ENCODE results near the gene STOX1. TPM values are rescaled to one million over a fixed set of nuclear protein-coding genes. Genes with fewer than 3 reads are reported as not detected.
"Not testable (repeated sequence)": the region's sequence is repeated elsewhere in the genome, so short reads cannot be mapped to it uniquely, and the experiment has no call there.

Gene STOX1
- total RNA-seq, 1 donor from 2014 or later: 53.9 TPM

DNA sequence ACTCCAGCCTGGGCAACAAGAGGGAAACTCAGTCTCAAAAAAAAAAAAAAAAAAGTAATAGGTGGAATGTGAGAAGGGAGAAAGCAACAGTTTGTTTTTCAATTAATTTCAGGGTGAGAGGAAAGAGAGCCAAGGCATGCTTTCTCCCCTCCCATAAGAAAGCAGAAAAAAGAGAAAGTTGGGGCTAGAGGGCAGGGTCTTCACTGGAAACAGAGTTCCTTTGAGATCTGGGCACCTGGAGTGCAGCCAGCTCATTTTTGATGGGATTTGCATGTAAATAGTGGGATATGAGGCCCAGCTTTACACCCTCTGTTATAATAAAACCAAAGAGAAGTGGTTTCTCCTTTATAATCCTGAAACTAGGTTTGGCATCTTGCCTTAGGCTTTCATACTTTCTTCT lies 13.8 kb upstream of the STOX1 start:
- no peaks in the 10 kb centered on the region for H3K36me3 Mint-ChIP-seq
- no peak overlapping the region for H3K4me3 ChIP-seq
- DNase-seq (ENCODE audit: low spot score): peak; percentile 23

DNA sequence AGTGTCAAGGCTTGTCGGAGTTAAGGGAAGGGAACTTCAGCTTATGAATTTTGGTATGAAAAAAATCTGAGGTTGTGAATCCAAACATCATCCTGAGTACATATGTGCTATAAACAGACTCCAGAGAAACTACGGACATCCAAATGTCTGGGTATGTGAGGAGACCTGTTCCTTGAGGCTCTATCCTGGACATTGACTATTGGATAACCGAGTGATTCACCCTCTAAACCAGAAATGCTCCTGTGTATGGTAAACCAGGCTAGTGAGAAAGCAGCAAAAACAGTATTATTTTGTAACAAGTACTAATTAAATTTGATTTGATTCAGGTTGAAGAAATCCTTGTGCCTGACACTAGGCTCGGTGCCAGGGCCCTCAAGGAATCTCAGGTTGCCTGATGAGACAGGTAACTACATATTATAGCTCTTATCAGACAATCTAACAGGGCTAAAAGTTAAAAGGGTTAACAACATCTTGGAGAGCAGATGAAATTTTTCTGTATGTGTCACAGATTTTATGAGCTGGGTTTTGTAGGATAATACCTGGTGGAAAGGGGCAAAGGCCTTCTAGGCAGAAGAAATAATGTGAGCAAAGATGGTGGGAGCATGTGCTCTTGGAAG lies 10.4 kb upstream of the STOX1 start:
- no peak overlapping the region for H3K4me3 Mint-ChIP-seq
- H3K4me3 ChIP-seq: no peak overlapping the region
- H3K36me3 ChIP-seq: no peaks in the 10 kb centered on the region
- no peaks in the 10 kb centered on the region for H3K9me3 Mint-ChIP-seq
- H3F3A ChIP-seq (ENCODE audit: low read depth): peaks cover 12% of the 10 kb centered on the region
- H3K27ac Mint-ChIP-seq: peak overlapping the region; percentile 2
- H3K36me3 Mint-ChIP-seq: no peaks in the 10 kb centered on the region
- TF ChIP-seq, protein P1, sequence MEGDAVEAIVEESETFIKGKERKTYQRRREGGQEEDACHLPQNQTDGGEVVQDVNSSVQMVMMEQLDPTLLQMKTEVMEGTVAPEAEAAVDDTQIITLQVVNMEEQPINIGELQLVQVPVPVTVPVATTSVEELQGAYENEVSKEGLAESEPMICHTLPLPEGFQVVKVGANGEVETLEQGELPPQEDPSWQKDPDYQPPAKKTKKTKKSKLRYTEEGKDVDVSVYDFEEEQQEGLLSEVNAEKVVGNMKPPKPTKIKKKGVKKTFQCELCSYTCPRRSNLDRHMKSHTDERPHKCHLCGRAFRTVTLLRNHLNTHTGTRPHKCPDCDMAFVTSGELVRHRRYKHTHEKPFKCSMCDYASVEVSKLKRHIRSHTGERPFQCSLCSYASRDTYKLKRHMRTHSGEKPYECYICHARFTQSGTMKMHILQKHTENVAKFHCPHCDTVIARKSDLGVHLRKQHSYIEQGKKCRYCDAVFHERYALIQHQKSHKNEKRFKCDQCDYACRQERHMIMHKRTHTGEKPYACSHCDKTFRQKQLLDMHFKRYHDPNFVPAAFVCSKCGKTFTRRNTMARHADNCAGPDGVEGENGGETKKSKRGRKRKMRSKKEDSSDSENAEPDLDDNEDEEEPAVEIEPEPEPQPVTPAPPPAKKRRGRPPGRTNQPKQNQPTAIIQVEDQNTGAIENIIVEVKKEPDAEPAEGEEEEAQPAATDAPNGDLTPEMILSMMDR (IDR thresholded peaks at IDR 0.05): no peak
- TF ChIP-seq EZH2phosphoT487 (IDR thresholded peaks at IDR 0.05) (no peak), EZH2 (IDR thresholded peaks at IDR 0.05) (no peak)
- no peak for DNase-seq (ENCODE audit: low spot score)
- no peak overlapping the region for H3K4me2 ChIP-seq
- peaks cover 12% of the 10 kb centered on the region for H3K4me1 ChIP-seq
- H3K9me3 ChIP-seq (ENCODE audit: low read depth): no peaks in the 10 kb centered on the region
- no peak overlapping the region for H2AFZ ChIP-seq (replicated peaks)
- H3K9ac ChIP-seq: no peak overlapping the region
- H3K79me2 ChIP-seq (ENCODE audit: low read depth): no peaks in the 10 kb centered on the region
- H3K27ac ChIP-seq: no peak overlapping the region
- H3K27me3 Mint-ChIP-seq (ENCODE audit: insufficient read depth, low read depth): no peaks in the 10 kb centered on the region
- H3K4me1 Mint-ChIP-seq: peaks cover 12% of the 10 kb centered on the region
- no peaks in the 10 kb centered on the region for H3K27me3 ChIP-seq
- no peaks in the 10 kb centered on the region for H4K20me1 ChIP-seq (ENCODE audit: low read depth)

More for the DNA sequence above, 13.8 kb upstream of the STOX1 start:
- Mint-ChIP-seq H3K4me1 (peaks cover 12% of the 10 kb centered on the region), H3K27ac (no peak overlapping the region), H3K9me3 (no peaks in the 10 kb centered on the region), H3K27me3 (ENCODE audit: insufficient read depth, low read depth) (no peaks in the 10 kb centered on the region), H3K4me3 (no peak overlapping the region)
- peaks cover 12% of the 10 kb centered on the region for H3K4me1 ChIP-seq
- H4K20me1 ChIP-seq (ENCODE audit: low read depth): no peaks in the 10 kb centered on the region
- H3K27me3 ChIP-seq: no peaks in the 10 kb centered on the region
- no peaks in the 10 kb centered on the region for H3K9me3 ChIP-seq (ENCODE audit: low read depth)
- TF ChIP-seq EZH2 (IDR thresholded peaks at IDR 0.05) (no peak), EZH2phosphoT487 (IDR thresholded peaks at IDR 0.05) (no peak)
- TF ChIP-seq, protein P1 (IDR thresholded peaks at IDR 0.05): no peak
- H3K27ac ChIP-seq: peak overlapping the region; percentile 73
- no peaks in the 10 kb centered on the region for H3K79me2 ChIP-seq (ENCODE audit: low read depth)
- H2AFZ ChIP-seq (replicated peaks): peak overlapping the region; percentile 94
- peaks cover 12% of the 10 kb centered on the region for H3F3A ChIP-seq (ENCODE audit: low read depth)
- H3K4me2 ChIP-seq: peak overlapping the region; percentile 62
- no peaks in the 10 kb centered on the region for H3K36me3 ChIP-seq
- no peak overlapping the region for H3K9ac ChIP-seq

DNA sequence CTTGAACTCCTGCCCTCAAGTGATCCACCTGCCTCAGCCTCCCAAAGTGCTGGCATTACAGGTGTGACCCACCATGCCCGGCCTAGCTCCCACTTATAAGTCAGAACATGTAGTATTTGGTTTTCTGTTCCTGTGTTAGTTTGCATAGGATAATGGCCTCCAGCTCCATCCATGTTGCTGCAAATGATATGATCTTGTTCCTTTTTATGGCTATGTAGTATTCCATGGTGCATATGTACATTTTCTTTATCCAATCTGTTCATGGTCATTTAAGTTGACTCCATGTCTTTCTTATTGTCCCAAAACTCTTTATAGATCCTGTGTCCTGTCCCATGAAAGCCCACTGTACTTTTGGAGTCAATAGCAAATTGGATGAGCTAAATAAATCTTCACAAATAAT lies 7.0 kb upstream of the STOX1 start:
- not testable (repeated sequence) for H3K4me2 ChIP-seq; H3K4me3 Mint-ChIP-seq; H4K20me1 ChIP-seq (ENCODE audit: low read depth); H3K4me1 ChIP-seq; H3K36me3 ChIP-seq; H3K79me2 ChIP-seq (ENCODE audit: low read depth); H3K4me3 ChIP-seq; H3K4me1 Mint-ChIP-seq; H3K27ac ChIP-seq; H2AFZ ChIP-seq (replicated peaks); H3K9me3 ChIP-seq (ENCODE audit: low read depth); H3K9ac ChIP-seq; H3K27ac Mint-ChIP-seq; DNase-seq (ENCODE audit: low spot score); H3F3A ChIP-seq (ENCODE audit: low read depth); H3K9me3 Mint-ChIP-seq; H3K27me3 Mint-ChIP-seq (ENCODE audit: insufficient read depth, low read depth); H3K27me3 ChIP-seq; H3K36me3 Mint-ChIP-seq

DNA sequence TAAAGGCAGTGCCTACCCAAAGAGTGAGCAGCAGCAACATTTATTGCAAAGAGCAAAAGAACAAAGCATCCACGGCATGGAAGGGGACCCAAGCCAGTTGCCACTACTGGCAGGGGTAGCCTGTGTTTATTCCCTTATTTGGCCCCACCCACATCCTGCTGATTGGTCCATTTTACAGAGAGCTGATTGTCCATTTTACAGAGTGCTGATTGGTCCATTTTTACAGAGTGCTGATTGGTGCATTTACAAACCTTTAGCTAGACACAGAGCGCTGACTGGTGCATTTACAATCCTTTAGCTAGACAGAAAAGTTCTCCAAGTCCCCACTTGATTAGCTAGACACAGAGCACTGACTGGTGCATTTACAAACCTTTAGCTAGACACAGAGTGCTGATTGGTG lies 4.7 kb upstream of the STOX1 start:
- H3K4me1 ChIP-seq; H3K27ac Mint-ChIP-seq; H3K36me3 ChIP-seq; H3K9ac ChIP-seq; H3K36me3 Mint-ChIP-seq; H3K4me2 ChIP-seq; H2AFZ ChIP-seq (replicated peaks); H3K27ac ChIP-seq; H3K27me3 Mint-ChIP-seq (ENCODE audit: insufficient read depth, low read depth); H3K4me3 ChIP-seq; DNase-seq (ENCODE audit: low spot score); H3K9me3 Mint-ChIP-seq; H4K20me1 ChIP-seq (ENCODE audit: low read depth); H3K79me2 ChIP-seq (ENCODE audit: low read depth); H3K9me3 ChIP-seq (ENCODE audit: low read depth); H3K27me3 ChIP-seq; H3K4me1 Mint-ChIP-seq; H3K4me3 Mint-ChIP-seq: not testable (repeated sequence)
- peaks cover 10% of the 10 kb centered on the region for H3F3A ChIP-seq (ENCODE audit: low read depth)

DNA sequence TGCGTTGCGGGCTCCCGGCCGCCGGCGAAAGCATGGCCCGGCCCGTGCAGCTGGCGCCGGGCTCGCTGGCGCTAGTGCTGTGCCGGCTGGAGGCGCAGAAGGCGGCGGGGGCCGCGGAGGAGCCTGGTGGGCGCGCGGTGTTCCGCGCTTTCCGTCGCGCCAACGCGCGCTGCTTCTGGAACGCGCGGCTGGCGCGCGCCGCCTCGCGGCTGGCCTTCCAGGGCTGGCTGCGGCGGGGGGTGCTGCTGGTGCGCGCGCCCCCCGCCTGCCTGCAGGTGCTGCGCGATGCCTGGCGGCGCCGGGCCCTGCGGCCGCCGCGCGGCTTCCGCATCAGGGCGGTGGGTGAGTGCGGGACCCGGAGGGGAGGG lies 245 bp downstream of the STOX1 start:
- Histone ChIP-seq H3K4me2 (peak overlapping the region; percentile 86), H3K4me3 (peak overlapping the region; percentile 71), H3K4me1 (peaks cover 19% of the 10 kb centered on the region), H3F3A (ENCODE audit: low read depth) (peaks cover 39% of the 10 kb centered on the region), H3K79me2 (ENCODE audit: low read depth) (peaks cover 46% of the 10 kb centered on the region), H2AFZ (replicated peaks) (peak overlapping the region; percentile 80)
- H3K27me3 Mint-ChIP-seq (ENCODE audit: insufficient read depth, low read depth); H3K9ac ChIP-seq; H3K9me3 ChIP-seq (ENCODE audit: low read depth); H3K9me3 Mint-ChIP-seq; H3K27me3 ChIP-seq; H3K36me3 ChIP-seq; DNase-seq (ENCODE audit: low spot score); H4K20me1 ChIP-seq (ENCODE audit: low read depth); H3K27ac Mint-ChIP-seq; H3K36me3 Mint-ChIP-seq; H3K4me3 Mint-ChIP-seq; H3K27ac ChIP-seq: not testable (repeated sequence)
- H3K4me1 Mint-ChIP-seq: peaks cover 22% of the 10 kb centered on the region

DNA sequence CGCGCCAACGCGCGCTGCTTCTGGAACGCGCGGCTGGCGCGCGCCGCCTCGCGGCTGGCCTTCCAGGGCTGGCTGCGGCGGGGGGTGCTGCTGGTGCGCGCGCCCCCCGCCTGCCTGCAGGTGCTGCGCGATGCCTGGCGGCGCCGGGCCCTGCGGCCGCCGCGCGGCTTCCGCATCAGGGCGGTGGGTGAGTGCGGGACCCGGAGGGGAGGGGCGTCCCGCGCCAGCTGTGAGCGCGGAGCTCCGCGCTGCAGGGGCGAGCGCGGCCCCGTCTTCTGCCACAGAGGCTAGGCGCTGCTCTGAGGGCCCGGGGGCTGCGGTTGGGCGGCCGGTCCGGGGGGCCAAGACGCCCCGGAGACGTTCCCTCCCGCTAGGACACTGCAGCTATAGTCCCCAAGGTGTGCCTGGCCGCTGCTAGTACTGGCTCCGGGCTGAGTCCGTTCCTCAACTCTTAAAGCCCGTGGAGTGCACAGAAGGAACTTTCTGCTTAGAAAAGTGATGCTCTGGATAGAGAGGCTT lies 811 bp downstream of the STOX1 start:
- not testable (repeated sequence) for H3K9me3 ChIP-seq (ENCODE audit: low read depth); H3K27ac ChIP-seq; H3K9me3 Mint-ChIP-seq; H3K27ac Mint-ChIP-seq; H3K27me3 Mint-ChIP-seq (ENCODE audit: insufficient read depth, low read depth); H3K27me3 ChIP-seq; H3K36me3 ChIP-seq; H3K36me3 Mint-ChIP-seq; H4K20me1 ChIP-seq (ENCODE audit: low read depth)
- Mint-ChIP-seq H3K4me3 (peak overlapping the region; percentile 85), H3K4me1 (peaks cover 24% of the 10 kb centered on the region)
- Histone ChIP-seq H3K4me2 (peak overlapping the region; percentile 98), H3F3A (ENCODE audit: low read depth) (peaks cover 39% of the 10 kb centered on the region), H2AFZ (replicated peaks) (peak overlapping the region; percentile 89), H3K79me2 (ENCODE audit: low read depth) (peaks cover 52% of the 10 kb centered on the region), H3K4me1 (peaks cover 19% of the 10 kb centered on the region), H3K4me3 (peak overlapping the region; percentile 92), H3K9ac (peak overlapping the region; percentile 60)
- DNase-seq (ENCODE audit: low spot score): peak; percentile 69
